ENCODE data around the gene TMC8. TPM values are rescaled to one million over a fixed set of nuclear protein-coding genes. Genes with fewer than 3 reads are reported as not detected.

TMC8 gene
- total RNA-seq, 6 donors from 2014 or later = 10.8 to 65.0 (median 33.8) TPM

DNA sequence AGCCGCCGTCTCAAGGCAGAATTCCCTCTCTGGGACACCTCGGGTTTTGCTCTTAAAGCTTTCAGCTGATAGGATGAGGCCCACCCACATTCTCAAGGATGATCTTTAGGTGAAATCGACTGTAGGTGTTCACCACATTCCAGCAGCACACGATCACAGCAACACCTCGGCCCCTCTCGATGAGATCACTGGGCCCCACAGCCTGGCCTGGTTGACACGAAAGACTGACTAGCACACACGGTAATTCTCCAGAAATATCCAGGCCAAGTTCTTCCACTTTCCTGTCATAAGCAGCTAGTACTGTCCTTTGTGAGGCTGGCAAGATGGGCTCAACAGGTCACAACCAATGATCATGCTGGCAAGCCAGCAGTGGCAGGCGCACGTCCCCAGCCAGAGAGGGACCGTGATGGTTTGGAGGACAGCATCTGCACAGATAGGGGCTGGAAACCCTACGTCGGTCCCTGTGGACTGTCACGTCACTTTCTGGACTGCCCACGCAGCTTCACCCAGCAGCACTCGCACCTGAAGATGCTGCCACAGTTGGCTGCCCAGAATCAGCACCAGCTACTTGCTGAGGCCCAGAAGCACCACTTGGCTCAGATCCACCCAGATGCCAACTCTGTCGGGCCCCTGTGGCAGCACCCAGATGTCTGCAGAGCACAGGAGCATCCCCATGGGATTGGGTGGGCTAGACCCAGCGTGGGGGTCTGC, 19.4 kb upstream of the TMC8 start:
- ATAC-seq (ENCODE audit: low FRiP score in 2 of 2) (no peak), DNase-seq (no peak)
- peaks cover 7 to 54% (median 48%) of the 10 kb centered on the region in 4 donors for H3K36me3 ChIP-seq
- peaks cover 4 to 24% (median 16%) of the 10 kb centered on the region in 4 donors for H3K4me1 ChIP-seq
- no peaks in the 10 kb centered on the region for H3K27me3 ChIP-seq
- no peak overlapping the region for H3K27ac ChIP-seq
- H3K4me3 ChIP-seq = no peak overlapping the region
- WGBS, 2 donors = 88 to 90% methylated on average over 15 to 19 of the region's 19 CpGs
- TF ChIP-seq POLR2AphosphoS5 (IDR thresholded peaks at IDR 0.05) (no peak), EP300 (IDR thresholded peaks at IDR 0.05) (no peak), POLR2A (IDR thresholded peaks at IDR 0.05) (no peak)
- TF ChIP-seq, protein P1, sequence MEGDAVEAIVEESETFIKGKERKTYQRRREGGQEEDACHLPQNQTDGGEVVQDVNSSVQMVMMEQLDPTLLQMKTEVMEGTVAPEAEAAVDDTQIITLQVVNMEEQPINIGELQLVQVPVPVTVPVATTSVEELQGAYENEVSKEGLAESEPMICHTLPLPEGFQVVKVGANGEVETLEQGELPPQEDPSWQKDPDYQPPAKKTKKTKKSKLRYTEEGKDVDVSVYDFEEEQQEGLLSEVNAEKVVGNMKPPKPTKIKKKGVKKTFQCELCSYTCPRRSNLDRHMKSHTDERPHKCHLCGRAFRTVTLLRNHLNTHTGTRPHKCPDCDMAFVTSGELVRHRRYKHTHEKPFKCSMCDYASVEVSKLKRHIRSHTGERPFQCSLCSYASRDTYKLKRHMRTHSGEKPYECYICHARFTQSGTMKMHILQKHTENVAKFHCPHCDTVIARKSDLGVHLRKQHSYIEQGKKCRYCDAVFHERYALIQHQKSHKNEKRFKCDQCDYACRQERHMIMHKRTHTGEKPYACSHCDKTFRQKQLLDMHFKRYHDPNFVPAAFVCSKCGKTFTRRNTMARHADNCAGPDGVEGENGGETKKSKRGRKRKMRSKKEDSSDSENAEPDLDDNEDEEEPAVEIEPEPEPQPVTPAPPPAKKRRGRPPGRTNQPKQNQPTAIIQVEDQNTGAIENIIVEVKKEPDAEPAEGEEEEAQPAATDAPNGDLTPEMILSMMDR (IDR thresholded peaks at IDR 0.05) = no peak
- no peaks in the 10 kb centered on the region for H3K9me3 ChIP-seq

DNA sequence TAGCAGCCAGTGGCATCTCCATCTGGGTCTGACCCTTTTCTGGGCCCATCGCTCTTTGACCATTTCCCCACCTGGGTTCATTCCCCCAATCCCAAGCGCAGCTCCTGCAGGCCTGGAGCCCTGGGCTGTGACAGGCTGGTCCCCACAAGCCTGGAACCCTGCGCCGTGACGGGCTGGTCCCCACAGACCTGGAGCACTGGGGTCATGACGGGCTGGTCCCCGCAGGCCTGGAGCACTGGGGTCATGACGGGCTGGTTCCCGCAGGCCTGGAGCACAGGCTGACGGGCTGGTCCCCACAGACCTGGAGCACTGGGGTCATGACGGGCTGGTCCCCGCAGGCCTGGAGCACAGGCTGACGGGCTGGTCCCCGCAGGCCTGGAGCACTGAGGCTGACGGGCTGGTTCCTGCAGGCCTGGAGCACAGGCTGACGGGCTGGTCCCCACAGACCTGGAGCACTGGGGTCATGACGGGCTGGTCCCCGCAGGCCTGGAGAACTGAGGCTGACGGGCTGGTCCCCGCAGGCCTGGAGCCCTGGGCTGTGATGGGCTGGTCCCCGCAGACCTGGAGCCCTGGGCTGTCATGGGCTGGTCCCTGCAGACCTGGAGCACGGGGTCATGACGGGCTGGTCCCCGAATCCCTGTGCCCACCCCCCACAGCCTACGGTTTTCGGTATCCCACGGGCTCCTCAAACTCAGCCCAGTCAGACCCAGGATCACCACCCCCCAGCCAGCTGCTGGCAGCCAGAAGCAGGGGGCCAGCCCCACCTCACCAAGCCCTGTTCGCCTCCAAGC, 18.6 kb upstream of the TMC8 start:
- peak overlapping the region in 1 of 4 donors; percentile 69 for H3K27ac ChIP-seq
- no peak for TF ChIP-seq POLR2AphosphoS5 (IDR thresholded peaks at IDR 0.05)
- TF ChIP-seq EP300 (IDR thresholded peaks at IDR 0.05) = no peak
- TF ChIP-seq POLR2A (IDR thresholded peaks at IDR 0.05) = no peak
- TF ChIP-seq, protein P1 (IDR thresholded peaks at IDR 0.05) = no peak
- H3K27me3 ChIP-seq = no peaks in the 10 kb centered on the region
- H3K9me3 ChIP-seq = no peaks in the 10 kb centered on the region
- H3K4me3 ChIP-seq = no peak overlapping the region
- ATAC-seq (ENCODE audit: low FRiP score in 2 of 2) = no peak
- 97 to 100% methylated on average over 8 to 24 of the region's 28 CpGs for WGBS, 2 donors
- H3K4me1 ChIP-seq = peaks cover 4 to 24% (median 16%) of the 10 kb centered on the region in 4 donors
- peak in 1 of 2 donors; percentile 77 for DNase-seq
- peaks cover 7 to 56% (median 50%) of the 10 kb centered on the region in 4 donors for H3K36me3 ChIP-seq

GRCh38 chr17:78112518-78113471, 17.8 kb upstream of the TMC8 start:
- H3K27me3 ChIP-seq = no peaks in the 10 kb centered on the region
- WGBS, 2 donors = 64 to 72% methylated on average over 11 to 33 of the region's 33 CpGs
- ATAC-seq (ENCODE audit: low FRiP score in 2 of 2) = peak; percentile 89 to 90
- no peak overlapping the region for H3K4me3 ChIP-seq
- TF ChIP-seq POLR2A (IDR thresholded peaks at IDR 0.05) (peak in 1 of 4 donors; percentile 3), POLR2AphosphoS5 (IDR thresholded peaks at IDR 0.05) (peak in 1 of 2 donors; percentile 56), EP300 (IDR thresholded peaks at IDR 0.05) (no peak)
- TF ChIP-seq, protein P1 (IDR thresholded peaks at IDR 0.05) = peak; percentile 98 to 99 (median 99)
- no peaks in the 10 kb centered on the region for H3K9me3 ChIP-seq
- peak; percentile 84 to 96 for DNase-seq
- peaks cover 4 to 27% (median 20%) of the 10 kb centered on the region in 4 donors for H3K4me1 ChIP-seq
- peak overlapping the region in 2 of 4 donors; percentile 58 to 69 for H3K27ac ChIP-seq
- H3K36me3 ChIP-seq = peaks cover 7 to 65% (median 51%) of the 10 kb centered on the region in 4 donors

Measured in upper lobe of left lung (tissue), 6 donors.